ENCODE results near the gene CATSPER1. TPM values are rescaled to one million over a fixed set of nuclear protein-coding genes. Genes with fewer than 3 reads are reported as not detected.
A peak's percentile ranks its signal among the peaks of the same experiment; 100 is the strongest.

The CATSPER1 gene
- total and polyA plus RNA-seq, 2 of the 13 experiments (the other 11 are each of a cell fraction or from before 2014, with no cell fraction given), result 0.17 TPM; not detected in 1

- no peak for TF ChIP-seq IRX3 (CRISPR knock-in tag; IDR thresholded peaks at IDR 0.05; ENCODE audit: borderline replicate concordance, low read depth)
- TF ChIP-seq NPAS2 (CRISPR knock-in tag; IDR thresholded peaks at IDR 0.05; ENCODE audit: borderline replicate concordance), result no peak
- TF ChIP-seq XRCC5 (optimal IDR thresholded peaks at IDR 0.05; ENCODE audit: low read length), result peak; percentile 68
- TF ChIP-seq, protein P1, sequence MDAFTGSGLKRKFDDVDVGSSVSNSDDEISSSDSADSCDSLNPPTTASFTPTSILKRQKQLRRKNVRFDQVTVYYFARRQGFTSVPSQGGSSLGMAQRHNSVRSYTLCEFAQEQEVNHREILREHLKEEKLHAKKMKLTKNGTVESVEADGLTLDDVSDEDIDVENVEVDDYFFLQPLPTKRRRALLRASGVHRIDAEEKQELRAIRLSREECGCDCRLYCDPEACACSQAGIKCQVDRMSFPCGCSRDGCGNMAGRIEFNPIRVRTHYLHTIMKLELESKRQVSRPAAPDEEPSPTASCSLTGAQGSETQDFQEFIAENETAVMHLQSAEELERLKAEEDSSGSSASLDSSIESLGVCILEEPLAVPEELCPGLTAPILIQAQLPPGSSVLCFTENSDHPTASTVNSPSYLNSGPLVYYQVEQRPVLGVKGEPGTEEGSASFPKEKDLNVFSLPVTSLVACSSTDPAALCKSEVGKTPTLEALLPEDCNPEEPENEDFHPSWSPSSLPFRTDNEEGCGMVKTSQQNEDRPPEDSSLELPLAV (CRISPR knock-in tag; conservative IDR thresholded peaks at IDR 0.05; ENCODE audit: low read depth), result no peak
- TF ChIP-seq ADNP (CRISPR knock-in tag; IDR thresholded peaks at IDR 0.05), result no peak
- TF ChIP-seq, protein P2, sequence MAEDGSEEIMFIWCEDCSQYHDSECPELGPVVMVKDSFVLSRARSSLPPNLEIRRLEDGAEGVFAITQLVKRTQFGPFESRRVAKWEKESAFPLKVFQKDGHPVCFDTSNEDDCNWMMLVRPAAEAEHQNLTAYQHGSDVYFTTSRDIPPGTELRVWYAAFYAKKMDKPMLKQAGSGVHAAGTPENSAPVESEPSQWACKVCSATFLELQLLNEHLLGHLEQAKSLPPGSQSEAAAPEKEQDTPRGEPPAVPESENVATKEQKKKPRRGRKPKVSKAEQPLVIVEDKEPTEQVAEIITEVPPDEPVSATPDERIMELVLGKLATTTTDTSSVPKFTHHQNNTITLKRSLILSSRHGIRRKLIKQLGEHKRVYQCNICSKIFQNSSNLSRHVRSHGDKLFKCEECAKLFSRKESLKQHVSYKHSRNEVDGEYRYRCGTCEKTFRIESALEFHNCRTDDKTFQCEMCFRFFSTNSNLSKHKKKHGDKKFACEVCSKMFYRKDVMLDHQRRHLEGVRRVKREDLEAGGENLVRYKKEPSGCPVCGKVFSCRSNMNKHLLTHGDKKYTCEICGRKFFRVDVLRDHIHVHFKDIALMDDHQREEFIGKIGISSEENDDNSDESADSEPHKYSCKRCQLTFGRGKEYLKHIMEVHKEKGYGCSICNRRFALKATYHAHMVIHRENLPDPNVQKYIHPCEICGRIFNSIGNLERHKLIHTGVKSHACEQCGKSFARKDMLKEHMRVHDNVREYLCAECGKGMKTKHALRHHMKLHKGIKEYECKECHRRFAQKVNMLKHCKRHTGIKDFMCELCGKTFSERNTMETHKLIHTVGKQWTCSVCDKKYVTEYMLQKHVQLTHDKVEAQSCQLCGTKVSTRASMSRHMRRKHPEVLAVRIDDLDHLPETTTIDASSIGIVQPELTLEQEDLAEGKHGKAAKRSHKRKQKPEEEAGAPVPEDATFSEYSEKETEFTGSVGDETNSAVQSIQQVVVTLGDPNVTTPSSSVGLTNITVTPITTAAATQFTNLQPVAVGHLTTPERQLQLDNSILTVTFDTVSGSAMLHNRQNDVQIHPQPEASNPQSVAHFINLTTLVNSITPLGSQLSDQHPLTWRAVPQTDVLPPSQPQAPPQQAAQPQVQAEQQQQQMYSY (CRISPR knock-in tag; IDR thresholded peaks at IDR 0.05), result no peak
- no peak; the same call in 1 of the 2 replicates for TF ChIP-seq ZNF614 (CRISPR knock-in tag; IDR thresholded peaks at IDR 0.05; ENCODE audit: borderline replicate concordance)
- 0 out of 2 replicates have a peak, but pooled peaks have one; percentile 57 for TF ChIP-seq ZNF558 (CRISPR knock-in tag; IDR thresholded peaks at IDR 0.05; ENCODE audit: borderline replicate concordance)
- TF ChIP-seq NR3C1 (CRISPR knock-in tag; IDR thresholded peaks at IDR 0.05), result no peak
- TF ChIP-seq, protein P3, sequence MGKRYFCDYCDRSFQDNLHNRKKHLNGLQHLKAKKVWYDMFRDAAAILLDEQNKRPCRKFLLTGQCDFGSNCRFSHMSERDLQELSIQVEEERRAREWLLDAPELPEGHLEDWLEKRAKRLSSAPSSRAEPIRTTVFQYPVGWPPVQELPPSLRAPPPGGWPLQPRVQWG (CRISPR knock-in tag; IDR thresholded peaks at IDR 0.05; ENCODE audit: borderline replicate concordance, low read depth), result no peak
- TF ChIP-seq, protein P4, sequence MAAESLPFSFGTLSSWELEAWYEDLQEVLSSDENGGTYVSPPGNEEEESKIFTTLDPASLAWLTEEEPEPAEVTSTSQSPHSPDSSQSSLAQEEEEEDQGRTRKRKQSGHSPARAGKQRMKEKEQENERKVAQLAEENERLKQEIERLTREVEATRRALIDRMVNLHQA (CRISPR knock-in tag; IDR thresholded peaks at IDR 0.05), result no peak
- no peak for TF ChIP-seq TRIM24 (CRISPR knock-in tag; IDR thresholded peaks at IDR 0.05)
- no peak for TF ChIP-seq ZNF232 (CRISPR knock-in tag; IDR thresholded peaks at IDR 0.05; ENCODE audit: borderline replicate concordance)
- TF ChIP-seq ELF3 (CRISPR knock-in tag; IDR thresholded peaks at IDR 0.05), result peak; percentile 93
- TF ChIP-seq KDM5B (CRISPR knock-in tag; IDR thresholded peaks at IDR 0.05; ENCODE audit: borderline replicate concordance), result peak; percentile 69; the same call in 1 of the 2 replicates
- no peak for TF ChIP-seq FOXO4 (CRISPR knock-in tag; conservative IDR thresholded peaks at IDR 0.05)
Measured at GRCh38 chr11:66051766-66052663, 25.7 kb upstream of the CATSPER1 start, which contains the start of gene SF3B2 (continued).
